ENCODE results near the gene ZNF526.

ZNF526 gene, protein sequence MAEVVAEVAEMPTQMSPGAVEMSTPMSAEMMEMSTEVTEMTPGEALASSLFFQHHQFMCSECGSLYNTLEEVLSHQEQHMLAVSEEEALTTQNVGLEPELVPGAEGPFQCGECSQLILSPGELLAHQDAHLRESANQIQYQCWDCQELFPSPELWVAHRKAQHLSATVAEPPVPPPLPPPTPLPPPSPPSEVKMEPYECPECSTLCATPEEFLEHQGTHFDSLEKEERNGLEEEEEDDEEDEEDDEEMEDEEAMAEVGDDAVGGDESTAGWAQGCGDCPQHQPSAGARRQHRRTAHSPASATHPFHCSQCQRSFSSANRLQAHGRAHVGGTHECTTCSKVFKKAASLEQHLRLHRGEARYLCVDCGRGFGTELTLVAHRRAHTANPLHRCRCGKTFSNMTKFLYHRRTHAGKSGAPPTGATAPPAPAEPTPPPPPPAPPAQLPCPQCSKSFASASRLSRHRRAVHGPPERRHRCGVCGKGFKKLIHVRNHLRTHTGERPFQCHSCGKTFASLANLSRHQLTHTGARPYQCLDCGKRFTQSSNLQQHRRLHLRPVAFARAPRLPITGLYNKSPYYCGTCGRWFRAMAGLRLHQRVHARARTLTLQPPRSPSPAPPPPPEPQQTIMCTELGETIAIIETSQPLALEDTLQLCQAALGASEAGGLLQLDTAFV

DNA sequence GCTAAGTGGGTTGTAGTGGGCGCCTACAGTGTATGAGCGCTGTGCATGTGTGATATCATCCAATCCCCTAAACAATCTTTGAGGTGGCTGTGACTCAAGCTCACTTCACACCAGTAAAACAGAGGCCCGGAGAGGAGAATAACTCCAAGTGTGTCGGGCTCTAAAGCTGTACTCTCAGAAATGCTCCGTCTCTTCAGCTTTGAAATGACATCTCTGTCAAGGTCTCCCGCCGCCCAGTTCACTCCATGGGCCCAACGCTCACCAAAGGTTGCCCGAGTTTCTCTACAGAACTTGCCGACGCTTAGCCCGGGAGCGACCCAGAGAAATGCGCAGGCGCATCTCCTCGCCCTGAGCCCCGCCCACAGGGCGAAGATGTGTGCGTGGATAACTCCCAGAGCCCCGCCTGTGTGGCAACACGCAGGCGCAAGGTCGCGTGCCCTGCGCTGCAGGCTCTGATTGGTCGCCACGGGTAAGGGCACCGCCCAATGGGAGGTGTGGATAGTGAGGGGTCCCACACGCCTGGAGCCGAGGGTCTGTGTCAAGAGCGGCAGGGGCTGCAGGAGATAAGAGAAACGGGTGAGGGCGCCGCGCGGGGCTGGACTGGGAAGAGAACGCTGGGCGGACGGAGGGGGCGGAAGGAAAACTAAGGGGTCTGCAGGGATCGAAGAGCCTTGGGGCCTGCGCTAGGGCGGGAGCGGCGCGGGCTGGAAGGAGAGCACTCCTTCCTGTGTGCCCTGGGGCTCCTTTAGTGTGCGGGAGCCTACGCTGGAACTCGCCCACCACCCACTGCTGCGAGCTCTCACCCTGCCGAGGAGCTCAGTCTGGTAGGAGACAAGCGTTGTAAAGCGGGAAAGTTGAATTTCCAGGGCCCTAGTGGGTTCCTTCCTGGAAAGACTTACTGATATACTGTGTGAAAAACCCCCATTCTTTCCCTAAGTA is at the start of gene ZNF526:
ZNF526 (plus strand) TSS at position 501 of the 939 bp plus-strand sequence. CDS start 4,092 bp downstream, outside the sequence.
- DNase-seq (ENCODE audit: low read depth), result peak; percentile 97

DNA sequence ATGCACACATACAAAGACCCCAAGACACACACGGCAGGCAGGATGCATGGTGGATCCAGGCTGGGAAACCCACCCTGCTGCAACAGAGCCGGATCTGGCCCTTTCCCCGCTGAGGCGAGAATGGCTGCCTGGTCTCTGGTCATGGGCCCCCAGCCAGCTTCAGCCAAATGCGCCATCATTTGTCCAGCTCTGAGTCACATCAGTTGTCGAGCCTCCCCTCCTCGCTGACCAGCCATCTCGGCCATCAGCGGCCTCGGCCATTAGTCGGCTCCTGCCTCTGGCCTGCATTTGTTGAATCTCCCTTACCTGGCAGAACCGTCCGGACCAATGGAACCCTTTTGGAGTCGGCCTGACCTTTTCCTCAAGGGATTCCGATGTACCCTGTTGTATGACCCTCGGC is 49.4 kb upstream of the ZNF526 start:
- no peak for DNase-seq (ENCODE audit: low read depth)

DNA sequence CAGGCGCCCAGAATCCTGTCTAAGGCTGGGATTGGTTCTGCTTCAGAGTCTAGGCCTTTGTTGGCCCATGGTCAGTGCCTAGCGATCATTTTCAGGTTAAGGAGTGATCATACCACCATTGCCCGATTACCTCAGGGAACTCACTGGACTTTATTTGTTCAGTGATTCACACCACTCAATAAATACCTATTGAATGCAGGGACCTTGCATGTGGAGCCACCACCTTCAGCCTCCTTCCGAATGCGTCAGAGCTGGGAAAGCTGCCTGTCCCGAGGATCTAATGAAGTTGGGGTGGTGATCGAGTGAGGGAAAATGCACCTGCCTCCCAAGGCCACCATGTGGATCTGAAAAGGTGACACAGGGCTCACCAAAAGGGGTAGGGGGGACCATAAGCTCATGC is 47.9 kb upstream of the ZNF526 start:
- DNase-seq (ENCODE audit: low read depth), result no peak

DNA sequence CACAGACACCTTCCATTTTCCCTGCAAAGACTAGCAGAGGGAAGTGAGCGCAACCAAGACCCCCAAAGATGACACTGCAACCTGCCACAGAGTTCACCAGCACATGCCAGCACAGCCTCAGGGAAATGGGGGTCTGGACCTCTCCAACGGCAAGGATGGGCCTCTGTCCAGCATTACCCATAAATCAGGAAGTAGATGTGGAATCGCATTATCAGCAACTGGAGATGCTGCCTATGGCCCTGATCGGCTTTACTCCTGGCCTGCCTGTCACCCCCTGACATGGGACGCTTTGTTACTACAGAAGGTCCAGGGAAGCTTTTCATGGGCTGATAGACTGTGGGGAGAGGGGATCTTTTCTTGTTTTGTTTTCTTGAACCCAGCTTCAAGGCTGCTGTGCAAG is 46.4 kb upstream of the ZNF526 start:
- DNase-seq (ENCODE audit: low read depth), result no peak

DNA sequence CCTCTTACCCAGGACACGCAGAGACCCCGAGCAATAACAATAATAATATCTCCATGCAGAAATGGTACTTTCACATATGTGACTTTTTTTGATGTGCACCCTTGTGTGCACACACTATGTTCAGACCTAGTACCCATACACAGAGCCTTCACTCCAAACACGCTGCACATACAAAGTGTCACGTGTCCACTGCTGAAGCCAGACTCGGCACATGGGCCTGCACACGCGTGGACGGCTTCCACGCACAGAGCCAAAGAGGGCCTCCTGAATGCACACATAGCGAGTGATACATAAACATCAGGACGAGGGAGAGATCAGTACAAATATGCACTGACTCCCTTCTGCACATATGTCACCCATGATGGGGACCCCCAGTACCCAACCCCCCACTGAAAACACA is 45.9 kb upstream of the ZNF526 start:
- DNase-seq (ENCODE audit: low read depth), result no peak

DNA sequence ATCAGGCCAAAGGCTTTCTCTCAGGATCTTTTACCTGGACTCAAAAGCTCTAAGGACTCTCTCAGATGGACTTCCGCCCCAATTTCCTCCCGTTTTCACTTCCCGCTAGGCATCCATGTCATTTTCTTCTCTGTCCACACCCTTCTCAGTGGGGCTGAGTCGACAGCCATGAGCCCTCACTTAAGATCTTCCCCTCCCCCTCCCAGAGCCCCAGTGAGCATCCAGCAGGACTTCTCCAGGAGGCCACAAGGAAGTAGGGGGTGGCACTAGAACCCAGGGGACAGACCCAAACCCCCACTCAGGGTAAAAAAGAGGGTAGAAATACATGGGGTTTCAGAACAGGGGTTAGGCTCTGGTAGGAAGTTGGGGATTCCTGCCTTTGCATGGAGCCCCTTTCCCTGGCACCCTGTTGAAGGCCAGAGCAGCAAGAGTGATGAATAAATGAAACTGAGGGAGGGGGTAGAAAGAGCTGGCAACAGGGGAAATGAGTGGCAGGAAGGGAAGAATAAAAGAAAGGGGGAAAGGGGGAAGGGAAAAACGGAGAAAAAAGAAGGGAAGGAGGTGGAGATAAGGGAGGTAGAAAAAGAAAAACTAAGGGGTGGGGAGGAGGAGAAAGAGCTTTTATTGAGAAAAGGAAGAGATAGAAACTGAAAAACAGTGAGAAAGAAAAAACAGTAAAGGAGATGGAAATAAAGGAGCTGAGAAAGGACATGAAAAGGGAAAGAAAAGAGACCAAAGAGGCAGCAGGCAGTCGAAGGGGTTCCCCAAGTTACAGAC is 45.0 kb upstream of the ZNF526 start:
- no peak for DNase-seq (ENCODE audit: low read depth)

DNA sequence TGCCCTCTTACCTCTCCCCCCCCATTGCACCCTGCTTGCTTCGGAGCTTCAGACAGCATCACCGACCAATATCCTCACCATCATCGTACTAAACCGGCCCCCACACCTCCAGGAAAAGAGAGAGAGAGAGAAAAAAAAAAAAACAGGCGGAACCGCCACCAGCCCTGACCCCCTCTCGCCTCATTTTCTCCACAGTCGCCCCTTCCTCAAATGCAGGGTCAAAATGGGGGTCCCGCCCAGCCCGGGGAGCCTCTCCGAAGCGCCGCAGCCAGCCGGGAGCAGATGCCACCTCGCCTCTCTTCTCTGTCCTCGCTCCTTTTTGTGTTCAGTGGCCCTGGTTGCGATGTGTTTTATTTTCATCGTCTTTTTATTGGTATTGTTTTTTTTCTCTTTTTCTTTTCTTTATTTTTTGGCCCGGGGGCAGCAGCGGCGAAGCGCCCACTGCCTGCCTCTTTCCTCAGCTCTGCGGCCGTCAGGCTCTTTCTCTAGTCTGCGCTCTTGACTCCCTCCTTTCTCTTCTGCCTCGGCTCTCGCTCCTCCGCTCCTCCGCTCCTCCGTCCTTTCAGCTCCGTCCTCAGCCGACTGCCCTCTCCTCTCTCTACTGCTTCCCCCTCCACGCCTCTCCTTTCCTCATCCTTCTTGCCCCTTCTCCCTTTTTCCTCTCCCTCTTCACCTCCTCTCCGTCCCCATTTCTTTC is 44.0 kb upstream of the ZNF526 start:
- peak; percentile 49 for DNase-seq (ENCODE audit: low read depth)

DNA sequence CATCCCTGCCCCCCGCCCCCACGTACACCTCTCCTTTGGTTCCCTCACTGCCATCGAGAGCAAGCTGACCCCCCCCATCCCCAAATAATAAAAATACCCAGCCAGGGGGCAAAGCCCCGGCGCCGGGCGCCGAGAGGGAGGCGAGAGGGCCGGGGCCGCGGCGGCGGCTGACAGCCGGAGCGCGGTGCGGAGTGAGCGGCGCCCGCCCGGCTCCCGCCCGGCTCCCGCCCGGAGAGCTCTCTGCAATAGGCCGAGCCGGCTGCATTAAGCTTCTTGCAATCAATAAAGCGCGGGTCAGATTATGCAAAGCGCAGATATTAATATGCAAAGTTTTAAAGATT is 43.5 kb upstream of the ZNF526 start:
- no peak for DNase-seq (ENCODE audit: low read depth)

DNA sequence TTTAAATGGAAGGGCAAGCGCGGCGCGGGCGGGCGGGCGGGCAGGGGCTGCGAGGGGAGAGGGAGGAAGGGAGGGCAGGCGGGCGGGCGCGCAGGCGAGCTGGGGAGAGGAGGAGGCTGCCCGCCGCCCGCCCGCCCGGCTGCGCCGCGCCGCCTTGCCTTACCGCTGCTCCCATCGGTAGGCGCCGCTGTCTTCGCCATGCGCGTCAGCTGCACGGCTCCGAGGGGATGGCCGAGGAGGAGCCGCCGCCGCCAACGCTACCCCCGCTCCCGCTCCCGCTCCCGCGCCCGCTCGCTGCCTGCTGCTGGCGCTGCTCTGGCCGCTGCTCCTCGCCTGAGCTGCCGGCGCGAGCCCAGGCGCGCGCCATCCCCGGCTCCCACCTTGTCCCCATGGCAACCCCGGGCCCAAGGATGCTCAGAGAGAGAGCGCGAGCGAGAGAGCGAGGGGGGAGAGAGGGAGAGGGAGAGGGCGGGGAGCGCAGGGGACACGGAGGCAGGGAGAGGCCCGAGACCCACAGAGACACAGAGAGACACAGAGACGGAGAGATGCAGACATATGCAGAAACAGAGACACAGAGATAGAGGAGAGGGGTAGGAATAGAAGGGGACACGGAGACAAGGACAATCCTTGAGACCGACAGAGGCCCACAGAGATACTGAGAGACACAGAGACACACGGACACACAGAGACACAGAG is 43.0 kb upstream of the ZNF526 start:
- peak; percentile 86 for DNase-seq (ENCODE audit: low read depth)

DNA sequence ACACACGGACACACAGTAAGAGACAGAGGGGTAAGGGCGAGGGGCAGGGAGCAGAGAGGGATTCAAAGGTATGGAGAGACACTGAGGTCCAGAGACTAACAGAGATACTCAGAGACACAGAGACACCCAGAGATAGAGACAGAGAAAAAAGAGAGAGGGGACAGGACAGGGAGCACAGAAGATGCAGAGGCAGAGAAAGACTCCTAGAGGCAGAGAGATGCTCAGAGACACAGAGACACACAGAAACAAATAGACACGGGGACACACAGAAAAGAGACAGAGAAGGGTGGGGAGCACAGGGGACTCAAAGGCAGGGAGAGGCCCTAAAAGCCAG is 42.5 kb upstream of the ZNF526 start:
- DNase-seq (ENCODE audit: low read depth), result no peak

DNA sequence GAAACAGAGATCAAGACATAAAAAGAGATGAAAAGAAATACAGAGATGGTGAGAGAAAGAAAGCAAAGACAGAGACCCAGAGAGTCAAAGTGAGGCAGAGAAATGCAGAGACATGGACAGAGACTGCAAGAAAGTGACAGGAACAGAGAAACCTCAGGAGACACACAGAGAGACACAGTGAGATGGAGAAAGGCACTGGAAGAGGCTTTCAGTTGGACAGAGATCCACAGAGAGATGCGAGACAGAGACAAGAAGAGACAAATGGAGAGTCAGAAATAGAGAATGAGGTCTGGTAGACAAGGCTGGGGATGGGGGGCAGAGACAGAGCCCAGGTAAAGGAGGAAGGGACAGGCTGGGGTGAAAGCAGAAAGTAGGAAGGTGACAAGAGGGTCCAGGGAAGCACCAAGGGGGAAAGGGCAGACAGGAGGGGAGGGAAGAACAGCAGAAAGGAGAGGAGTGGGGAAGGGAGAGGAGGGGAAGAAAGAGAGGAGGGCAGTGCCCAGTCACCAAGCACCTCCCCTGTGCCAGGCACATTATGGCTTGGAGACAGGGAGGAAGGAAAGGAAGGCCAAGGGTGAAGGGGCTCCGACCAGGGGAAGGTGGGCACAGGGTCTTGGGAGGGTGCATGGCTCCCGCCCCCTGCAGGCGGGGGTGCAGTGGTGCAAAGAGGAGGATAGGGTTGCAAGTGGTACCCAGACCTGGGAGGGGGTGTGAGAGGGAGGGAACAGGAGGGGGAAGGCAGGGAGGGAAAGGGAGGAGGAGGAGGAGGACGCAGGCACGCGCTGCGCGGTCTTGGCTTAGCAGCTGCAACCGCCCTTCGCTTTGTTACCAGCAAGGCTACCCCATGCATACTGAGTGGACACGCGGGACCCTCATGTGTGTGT is 41.1 kb upstream of the ZNF526 start:
- no peak for DNase-seq (ENCODE audit: low read depth)

DNA sequence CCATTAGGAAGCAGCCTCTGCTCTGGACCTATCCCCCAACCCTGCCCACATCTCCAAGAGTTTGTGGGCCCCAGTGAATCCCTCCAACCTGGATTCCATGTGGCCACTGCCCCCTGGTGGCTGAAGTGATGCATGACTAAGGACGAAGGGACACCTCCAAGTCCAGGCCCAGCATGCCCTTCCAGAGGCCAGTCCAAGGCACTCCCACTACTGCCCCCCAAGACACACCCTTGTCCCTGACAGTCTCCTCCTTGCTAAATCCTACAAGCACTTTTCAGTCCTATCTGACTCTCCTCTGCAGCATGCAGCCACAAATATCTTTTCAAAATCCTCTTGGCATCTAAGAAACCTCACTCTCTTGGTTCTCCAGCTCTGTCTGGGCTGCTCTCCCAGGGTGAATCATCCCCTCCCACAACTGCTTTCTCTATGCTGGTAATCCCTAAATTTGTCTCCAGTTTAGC is 35.7 kb upstream of the ZNF526 start:
- DNase-seq (ENCODE audit: low read depth), result peak; percentile 86

DNA sequence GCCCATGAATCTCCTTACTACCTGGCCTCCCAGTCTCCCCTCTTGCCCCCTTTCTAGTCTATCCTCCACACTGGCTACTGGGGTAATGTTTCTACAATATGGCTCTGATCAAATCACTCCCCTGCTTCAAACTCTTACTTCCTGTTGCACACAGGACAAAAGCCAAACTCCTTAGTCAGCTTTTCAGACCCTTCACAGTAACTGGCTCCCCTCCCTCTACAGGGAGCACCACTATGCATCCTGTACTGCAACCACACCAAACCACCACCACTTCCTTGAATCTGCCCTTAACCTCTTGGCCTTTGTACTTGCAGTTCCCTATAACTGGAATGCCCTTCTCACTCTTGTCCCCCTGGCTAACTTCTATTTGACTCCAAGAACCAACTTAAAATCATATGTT is 34.8 kb upstream of the ZNF526 start:
- DNase-seq (ENCODE audit: low read depth), result peak; percentile 30

DNA sequence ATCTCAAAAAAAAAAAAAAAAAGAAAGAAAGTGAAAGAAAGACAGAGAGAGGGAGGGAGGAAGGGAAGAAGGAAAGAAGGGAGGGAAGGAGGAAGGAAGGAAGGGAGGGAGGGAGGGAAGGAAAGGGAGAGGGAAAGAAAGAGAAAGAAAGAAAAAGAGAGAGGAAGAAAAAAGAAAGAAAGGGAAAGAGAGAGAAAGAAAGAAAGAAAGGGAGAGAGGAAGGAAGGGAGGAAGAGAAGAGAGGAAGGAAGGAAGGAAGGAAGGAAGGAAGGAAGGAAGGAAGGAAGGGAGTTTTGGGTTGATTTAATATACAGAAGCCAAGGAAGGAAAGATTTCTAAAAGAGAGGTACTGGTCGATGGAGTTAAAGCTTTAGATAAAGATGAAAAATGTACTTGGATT is 31.4 kb upstream of the ZNF526 start:
- DNase-seq (ENCODE audit: low read depth), result no peak

DNA sequence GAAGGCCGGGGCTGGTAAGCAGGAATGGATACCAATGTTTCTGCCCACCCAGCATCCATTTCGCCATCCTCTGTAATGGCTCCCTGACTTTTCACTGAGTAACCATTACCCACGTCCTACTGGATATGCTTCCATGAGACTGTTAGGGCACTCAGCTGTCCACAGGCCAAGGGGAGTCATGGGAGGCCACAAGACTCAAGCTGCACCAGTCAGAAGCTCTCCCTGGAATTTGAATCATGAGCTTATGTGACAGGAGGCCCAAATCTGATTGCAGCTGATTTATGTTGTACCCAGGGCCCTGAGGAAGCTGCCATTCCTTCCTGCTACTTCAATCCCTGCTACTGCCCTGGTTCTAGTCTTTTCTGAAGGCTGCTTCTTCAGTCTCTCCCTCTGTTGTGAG is 31.0 kb upstream of the ZNF526 start:
- no peak for DNase-seq (ENCODE audit: low read depth)

DNA sequence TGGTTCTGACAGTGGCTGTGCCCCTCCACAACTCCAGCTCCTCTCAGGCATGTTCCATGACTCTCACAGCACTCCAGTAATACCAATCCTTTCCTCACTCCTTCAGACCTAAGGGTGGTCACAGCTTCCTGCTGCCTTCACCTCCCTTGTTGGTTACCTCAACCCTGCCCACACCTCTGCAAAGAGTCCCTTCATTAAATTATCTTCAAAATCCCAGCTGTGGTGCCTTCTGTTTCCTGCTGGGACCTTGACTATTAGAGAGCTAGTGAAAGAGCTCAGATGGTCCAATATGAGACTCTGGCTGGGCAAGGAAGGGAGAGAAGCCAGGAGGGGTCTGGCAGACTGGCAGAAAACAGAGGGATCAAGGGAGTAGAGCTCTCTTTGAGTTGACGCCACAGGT is 28.8 kb upstream of the ZNF526 start:
- DNase-seq (ENCODE audit: low read depth), result no peak

DNA sequence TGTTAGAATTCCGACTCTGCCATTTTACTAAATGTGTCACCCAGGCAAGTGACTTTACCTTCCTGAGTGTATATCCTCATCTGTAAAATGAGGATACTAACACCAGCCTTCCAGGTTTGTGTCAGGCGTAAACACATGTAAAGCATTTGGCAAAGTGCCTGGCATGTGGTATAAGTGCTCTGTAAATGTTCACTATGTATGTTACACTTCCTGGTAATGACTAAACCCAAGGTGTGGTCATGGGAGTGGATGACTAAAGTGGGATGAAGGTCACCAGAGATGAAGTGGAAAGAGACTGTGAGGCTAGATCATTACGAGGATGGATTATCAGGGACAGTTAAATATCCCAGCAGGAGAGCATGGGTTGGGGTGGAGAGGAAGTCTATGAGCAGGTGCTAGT is 28.3 kb upstream of the ZNF526 start:
- DNase-seq (ENCODE audit: low read depth), result peak; percentile 98

DNA sequence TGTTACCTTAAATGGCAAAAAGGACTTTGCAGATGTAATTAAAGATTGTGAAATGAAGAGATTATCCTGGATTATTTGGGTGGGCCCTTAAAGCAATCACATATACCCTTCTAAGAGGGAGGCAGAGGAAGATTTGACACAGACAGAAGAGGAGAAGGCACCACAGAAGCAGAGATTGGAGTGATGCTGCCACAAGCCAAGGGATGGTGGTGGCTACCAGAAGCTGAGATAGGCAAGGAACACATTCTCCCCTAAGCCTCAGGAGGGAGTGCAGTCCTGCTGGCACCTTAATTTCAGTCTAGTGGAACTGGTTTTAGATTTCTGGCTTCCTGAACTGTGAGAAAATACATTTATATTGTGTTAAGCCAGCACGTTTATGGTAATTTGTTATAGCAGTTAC is 26.8 kb upstream of the ZNF526 start:
- DNase-seq (ENCODE audit: low read depth), result no peak

DNA sequence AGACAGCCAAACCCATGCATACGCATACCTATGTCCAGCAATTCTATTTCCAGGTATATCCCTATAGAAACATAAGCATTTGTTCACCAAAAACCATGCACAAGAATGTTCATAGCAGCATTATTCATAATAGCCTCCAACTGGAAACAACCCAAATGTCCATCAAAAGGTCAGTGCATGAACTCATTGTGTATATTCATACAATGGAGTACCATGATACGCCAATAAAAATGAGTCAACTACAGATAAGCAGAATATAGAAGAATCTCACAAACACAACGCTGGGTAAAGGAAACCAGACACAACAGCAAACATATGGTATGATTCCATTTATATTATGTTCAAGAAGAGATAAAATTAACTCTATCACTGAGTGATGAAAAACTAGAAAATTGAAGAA is 26.4 kb upstream of the ZNF526 start:
- DNase-seq (ENCODE audit: low read depth), result peak; percentile 30

Measured in ELR (cell line).